Mucosa of rectum (tissue), 2 donors: Measurements from ENCODE around the gene HIVEP3.

Experiments
- H3K27ac ChIP-seq, 2 donors: one replicate each; pipeline ENCODE4 v1.7.0; 2013; ENCODE audit warnings: inconsistent platforms in 2 of 2, low read depth in 2 of 2, low read length in 2 of 2
- H3K27me3 ChIP-seq, 2 donors: one replicate each; pipeline ENCODE4 v1.7.0; 2013; ENCODE audit warnings: low read length in 2 of 2; ENCODE audit not compliant: control insufficient read depth in 2 of 2, insufficient read depth in 2 of 2
- H3K36me3 ChIP-seq, 2 donors: one replicate each; pipeline ENCODE4 v1.7.0; 2013; ENCODE audit warnings: low read length in 2 of 2; ENCODE audit not compliant: control insufficient read depth in 2 of 2, insufficient read depth in 2 of 2
- H3K4me1 ChIP-seq, 2 donors: one replicate each; pipeline ENCODE4 v1.7.0; 2013; ENCODE audit warnings: low read length in 2 of 2, mild to moderate bottlenecking in 1 of 2; ENCODE audit not compliant: control insufficient read depth in 2 of 2, insufficient read depth in 2 of 2
- H3K4me3 ChIP-seq, 2 donors: one replicate each; pipeline ENCODE4 v1.7.0; 2013; ENCODE audit warnings: low read length in 2 of 2
- H3K9ac ChIP-seq, 2 donors: one replicate each; pipeline ENCODE4 v1.7.0; 2013; ENCODE audit warnings: low read length in 2 of 2, low read depth in 1 of 2, mild to moderate bottlenecking in 1 of 2
- H3K9me3 ChIP-seq, 2 donors: one replicate each; pipeline ENCODE4 v1.7.0; 2013; ENCODE audit warnings: low read length in 2 of 2; ENCODE audit not compliant: control insufficient read depth in 2 of 2
- donor health status: healthy.
- donor health status: Normal muscosa, but diverticular disease.

HIVEP3 gene

DNA sequence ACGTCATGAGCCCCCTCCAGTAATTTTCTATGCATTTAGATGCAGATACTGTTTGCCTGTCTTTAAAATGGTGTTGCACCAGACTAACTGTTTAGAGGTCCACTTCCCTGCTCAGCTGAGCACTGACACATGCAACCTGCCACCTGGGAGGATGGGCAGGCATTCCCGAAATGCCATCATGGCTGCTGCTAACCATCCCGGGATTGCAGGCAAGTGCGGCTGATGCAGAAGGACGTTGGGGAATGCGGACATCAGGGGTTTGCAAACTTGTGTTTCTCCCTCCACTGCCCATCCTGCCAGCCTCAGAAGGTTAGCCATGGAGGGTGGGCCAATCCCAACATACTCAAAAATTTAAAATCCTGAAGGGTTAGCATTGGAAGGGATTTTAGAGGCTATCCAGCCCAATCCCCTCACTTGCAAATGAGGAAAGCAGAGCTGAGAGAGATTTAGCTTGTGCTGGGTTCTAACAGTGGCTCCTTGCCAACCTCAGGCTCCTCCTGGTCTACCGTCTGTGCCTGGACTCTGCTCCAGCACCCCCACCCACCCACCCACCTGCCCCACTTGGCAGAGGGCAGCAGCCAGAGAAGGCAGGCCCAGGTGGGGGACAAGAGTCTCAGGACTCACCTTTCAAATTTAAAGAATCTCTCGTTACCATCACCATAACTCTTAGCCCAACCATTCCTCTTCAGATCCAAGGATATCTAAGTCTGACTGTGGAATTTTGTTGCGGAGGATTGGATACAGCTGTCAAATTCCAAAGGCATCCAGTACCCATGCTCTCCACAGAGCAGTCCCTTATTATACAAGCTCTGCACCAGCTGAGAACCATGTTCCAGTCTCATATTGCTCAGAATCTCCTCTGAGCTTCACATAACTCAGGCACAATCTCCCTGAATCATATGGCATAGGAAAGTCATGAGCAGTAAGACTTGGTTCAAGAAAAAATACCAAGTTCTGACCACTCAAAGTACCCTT lies 34.2 kb downstream of the HIVEP3 start:
- H3K27ac ChIP-seq: no peak overlapping the region
- no peaks in the 10 kb centered on the region for H3K9me3 ChIP-seq
- no peaks in the 10 kb centered on the region for H3K36me3 ChIP-seq
- H3K27me3 ChIP-seq: no peaks in the 10 kb centered on the region
- no peak overlapping the region for H3K9ac ChIP-seq
- no peak overlapping the region for H3K4me3 ChIP-seq
- peaks cover 0 to 2% of the 10 kb centered on the region in 2 donors for H3K4me1 ChIP-seq

- Histone ChIP-seq H3K27ac (no peak overlapping the region), H3K4me1 (peaks cover 0 to 2% of the 10 kb centered on the region in 2 donors), H3K4me3 (no peak overlapping the region), H3K9ac (no peak overlapping the region), H3K36me3 (no peaks in the 10 kb centered on the region), H3K9me3 (no peaks in the 10 kb centered on the region), H3K27me3 (no peaks in the 10 kb centered on the region)
Measured at GRCh38 chr1:41883507-41883906, 35.2 kb downstream of the HIVEP3 start.

- H3K9ac ChIP-seq: no peak overlapping the region
- H3K27ac ChIP-seq: peak overlapping the region in 1 of 2 donors; percentile 27
- H3K4me1 ChIP-seq: peaks cover 0 to 2% of the 10 kb centered on the region in 2 donors
- no peaks in the 10 kb centered on the region for H3K27me3 ChIP-seq
- no peaks in the 10 kb centered on the region for H3K9me3 ChIP-seq
- H3K4me3 ChIP-seq: no peak overlapping the region
- H3K36me3 ChIP-seq: no peaks in the 10 kb centered on the region
Measured at GRCh38 chr1:41882486-41882885, 36.2 kb downstream of the HIVEP3 start.

DNA sequence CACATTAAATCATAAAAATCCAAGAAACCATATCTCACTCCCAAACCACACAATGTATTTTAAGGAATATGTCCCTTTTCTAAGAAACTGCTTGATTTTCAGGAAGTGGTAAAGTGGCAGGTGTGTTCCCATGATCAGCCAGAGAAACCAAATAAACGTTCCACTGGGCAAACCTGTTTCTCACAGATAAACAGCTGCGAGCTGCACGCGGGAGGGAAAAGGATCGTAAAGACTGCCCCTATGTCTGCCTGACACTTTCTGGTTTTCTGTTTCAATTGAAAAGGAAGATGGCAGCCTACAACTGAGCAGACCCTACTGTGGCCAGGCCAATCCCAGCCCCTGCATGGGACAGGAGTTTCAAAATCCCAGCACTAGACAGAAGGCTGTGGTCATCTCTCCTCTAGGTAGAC lies 36.6 kb downstream of the HIVEP3 start:
- H3K27ac ChIP-seq: peak overlapping the region in 1 of 2 donors; percentile 27

DNA sequence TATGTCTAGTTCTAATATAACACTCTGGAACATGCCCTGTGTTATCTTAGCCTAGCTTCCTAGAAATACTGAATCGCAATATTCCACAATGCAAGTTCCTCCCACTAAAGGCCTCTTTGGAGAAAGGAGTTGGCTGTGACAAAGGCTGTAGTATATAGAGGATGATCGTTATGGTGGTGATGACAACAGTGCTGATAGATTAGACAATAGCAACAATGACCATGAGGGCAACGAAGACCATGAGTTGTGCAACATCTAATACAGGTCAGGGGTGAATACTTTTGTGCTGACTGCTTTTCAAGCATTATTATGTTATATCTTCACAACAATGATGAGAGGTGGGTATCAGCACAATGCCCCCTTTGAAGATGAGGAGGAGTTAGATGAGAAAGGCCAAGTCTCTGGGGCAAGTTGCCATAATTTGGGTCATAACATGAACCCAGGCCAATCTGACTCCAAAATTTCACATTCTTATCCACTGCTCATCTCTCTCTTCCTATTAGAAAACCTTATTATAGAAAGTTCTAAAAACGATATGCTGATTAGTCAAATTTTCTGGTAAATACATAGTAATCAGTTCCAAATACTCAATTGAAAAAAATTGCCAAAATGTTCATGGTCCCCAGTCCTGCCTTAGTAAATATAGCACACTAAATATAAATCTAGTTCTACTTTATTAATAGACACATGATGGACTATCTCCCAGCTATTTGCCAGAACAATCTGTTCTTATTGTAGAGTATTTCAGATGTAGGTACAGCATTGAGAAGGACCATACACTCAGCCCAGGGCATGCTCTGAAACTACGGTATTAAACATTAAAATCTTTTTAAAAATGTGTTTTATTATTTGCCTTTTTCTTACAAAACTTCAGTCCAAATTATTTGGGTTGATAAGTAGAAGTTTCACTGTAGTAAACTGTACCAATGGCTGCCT lies 37.5 kb downstream of the HIVEP3 start:
- H3K27me3 ChIP-seq: no peaks in the 10 kb centered on the region
- no peaks in the 10 kb centered on the region for H3K9me3 ChIP-seq
- H3K4me1 ChIP-seq: peaks cover 0 to 2% of the 10 kb centered on the region in 2 donors
- H3K36me3 ChIP-seq: no peaks in the 10 kb centered on the region
- H3K4me3 ChIP-seq: no peak overlapping the region
- H3K9ac ChIP-seq: no peak overlapping the region
- H3K27ac ChIP-seq: peak overlapping the region in 1 of 2 donors; percentile 27

More for the DNA sequence above, 36.6 kb downstream of the HIVEP3 start:
- no peak overlapping the region for H3K9ac ChIP-seq
- peaks cover 0 to 2% of the 10 kb centered on the region in 2 donors for H3K4me1 ChIP-seq
- H3K27me3 ChIP-seq: no peaks in the 10 kb centered on the region
- H3K4me3 ChIP-seq: no peak overlapping the region
- H3K36me3 ChIP-seq: no peaks in the 10 kb centered on the region
- H3K9me3 ChIP-seq: no peaks in the 10 kb centered on the region

- peaks cover 0 to 2% of the 10 kb centered on the region in 2 donors for H3K4me1 ChIP-seq
- no peaks in the 10 kb centered on the region for H3K36me3 ChIP-seq
- H3K9me3 ChIP-seq: no peaks in the 10 kb centered on the region
- no peak overlapping the region for H3K27ac ChIP-seq
- no peak overlapping the region for H3K9ac ChIP-seq
- no peaks in the 10 kb centered on the region for H3K27me3 ChIP-seq
- no peak overlapping the region for H3K4me3 ChIP-seq
Measured at GRCh38 chr1:41880261-41880660, 38.5 kb downstream of the HIVEP3 start.

DNA sequence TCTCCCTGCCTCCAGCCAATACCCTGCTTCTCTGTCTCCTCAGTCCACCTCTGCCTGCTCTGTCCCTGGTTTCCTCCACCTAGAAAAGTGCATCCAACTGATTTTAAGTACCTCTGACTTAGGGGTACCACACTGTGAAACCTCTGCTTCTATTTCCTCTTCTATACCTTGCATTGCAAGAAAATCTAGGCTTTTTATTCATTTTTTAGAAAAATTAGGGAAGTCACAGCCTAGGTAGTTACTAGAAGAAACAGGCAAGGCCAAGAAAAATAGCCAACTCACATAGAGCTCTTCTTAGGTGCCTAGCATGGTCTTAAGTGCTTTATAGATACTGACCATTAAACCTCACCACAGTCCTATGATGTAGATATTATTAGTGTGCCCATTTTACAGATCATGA lies 39.1 kb downstream of the HIVEP3 start:
- no peak overlapping the region for H3K27ac ChIP-seq
- no peak overlapping the region for H3K9ac ChIP-seq
- H3K9me3 ChIP-seq: no peaks in the 10 kb centered on the region
- peaks cover 0 to 2% of the 10 kb centered on the region in 2 donors for H3K4me1 ChIP-seq
- no peaks in the 10 kb centered on the region for H3K27me3 ChIP-seq
- H3K4me3 ChIP-seq: no peak overlapping the region
- H3K36me3 ChIP-seq: no peaks in the 10 kb centered on the region

DNA sequence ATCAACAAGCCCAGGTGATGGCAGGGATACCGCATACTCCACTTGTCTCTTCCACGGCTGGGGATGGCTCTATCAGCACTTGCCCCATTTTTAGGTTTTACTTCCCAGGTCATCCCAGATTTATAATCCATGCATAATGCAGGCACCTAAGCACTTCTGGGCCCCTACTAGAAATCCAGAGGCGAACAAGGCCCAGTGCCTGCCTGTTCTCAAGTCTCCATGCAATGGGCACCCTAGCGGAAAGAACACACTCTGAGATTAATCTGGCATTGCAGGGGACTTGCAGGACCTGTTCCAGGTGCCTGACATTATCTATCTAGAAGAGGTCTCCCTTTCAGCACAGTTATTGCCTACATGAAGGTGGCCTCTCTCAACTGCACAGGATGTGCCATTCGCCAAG lies 39.8 kb downstream of the HIVEP3 start:
- H3K4me3 ChIP-seq: no peak overlapping the region
- no peaks in the 10 kb centered on the region for H3K9me3 ChIP-seq
- peaks cover 0 to 2% of the 10 kb centered on the region in 2 donors for H3K4me1 ChIP-seq
- H3K27me3 ChIP-seq: no peaks in the 10 kb centered on the region
- no peak overlapping the region for H3K9ac ChIP-seq
- H3K36me3 ChIP-seq: no peaks in the 10 kb centered on the region
- H3K27ac ChIP-seq: no peak overlapping the region

DNA sequence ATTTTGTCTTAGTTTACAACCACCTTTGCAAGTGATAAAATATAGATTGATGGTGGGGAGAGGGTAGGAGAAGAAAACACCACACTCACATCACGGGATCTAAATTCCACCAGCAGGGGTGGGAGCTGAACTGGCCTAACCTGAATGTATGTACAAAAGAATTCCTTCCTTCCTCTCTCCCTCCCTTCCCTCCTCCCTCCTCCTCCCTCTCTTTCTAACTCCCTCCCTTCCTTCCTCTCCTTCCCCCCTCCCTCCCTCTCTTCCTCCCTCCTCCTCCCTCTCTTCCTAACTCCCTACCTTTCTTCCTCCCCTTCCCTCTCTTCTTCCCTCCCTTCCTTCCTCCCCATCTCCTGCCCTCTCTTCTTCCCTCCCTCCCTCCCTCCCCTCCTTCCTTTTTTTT lies 40.2 kb downstream of the HIVEP3 start:
- H3K36me3 ChIP-seq: no peaks in the 10 kb centered on the region
- H3K9ac ChIP-seq: no peak overlapping the region
- no peak overlapping the region for H3K27ac ChIP-seq
- no peaks in the 10 kb centered on the region for H3K27me3 ChIP-seq
- H3K4me1 ChIP-seq: peaks cover 0 to 2% of the 10 kb centered on the region in 2 donors
- H3K9me3 ChIP-seq: no peaks in the 10 kb centered on the region
- H3K4me3 ChIP-seq: no peak overlapping the region
